Measurements from ENCODE around the gene SLC39A7.
A peak's percentile ranks its signal among the peaks of the same experiment; 100 is the strongest.

The SLC39A7 gene

DNA sequence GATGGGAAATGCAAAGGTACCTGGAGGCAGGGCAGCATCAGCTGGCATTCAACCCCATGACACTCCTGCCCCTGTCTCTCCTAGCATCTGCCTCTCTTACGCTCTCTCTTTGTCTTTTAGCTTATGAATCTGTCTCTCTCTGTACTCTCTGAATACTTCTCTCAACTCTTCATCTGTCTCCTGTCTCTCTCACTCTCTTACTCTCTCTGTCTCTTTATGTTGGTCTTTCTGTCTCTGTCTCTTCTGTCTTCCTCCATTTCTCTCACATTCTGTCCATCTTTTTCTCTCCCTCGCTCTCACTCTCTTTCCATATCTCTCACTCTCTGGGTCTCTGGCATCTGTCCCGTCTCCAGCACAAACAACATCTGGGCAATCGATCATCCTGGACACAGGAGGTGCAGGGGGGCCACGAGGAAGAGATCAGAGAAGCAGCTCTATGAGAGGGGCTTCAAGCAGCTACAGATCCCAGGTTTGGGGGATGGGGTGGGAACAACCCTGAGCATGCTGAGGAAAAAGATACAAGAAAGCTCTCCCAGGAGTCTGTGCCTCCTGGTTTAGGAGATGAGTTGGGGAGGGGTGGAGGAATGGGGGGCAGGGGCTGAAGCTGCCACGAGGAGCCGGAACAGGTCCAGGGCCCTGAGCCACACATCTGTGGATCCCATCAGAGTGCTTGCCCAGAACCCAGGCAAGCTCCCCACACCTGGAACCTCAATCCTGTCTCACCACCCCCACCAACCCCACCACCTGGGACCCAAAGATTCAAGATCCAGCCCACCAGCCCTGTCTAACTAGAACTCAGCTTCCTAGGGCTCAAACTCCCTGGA is 10.8 kb upstream of the SLC39A7 start:
- TF ChIP-seq, protein P1, sequence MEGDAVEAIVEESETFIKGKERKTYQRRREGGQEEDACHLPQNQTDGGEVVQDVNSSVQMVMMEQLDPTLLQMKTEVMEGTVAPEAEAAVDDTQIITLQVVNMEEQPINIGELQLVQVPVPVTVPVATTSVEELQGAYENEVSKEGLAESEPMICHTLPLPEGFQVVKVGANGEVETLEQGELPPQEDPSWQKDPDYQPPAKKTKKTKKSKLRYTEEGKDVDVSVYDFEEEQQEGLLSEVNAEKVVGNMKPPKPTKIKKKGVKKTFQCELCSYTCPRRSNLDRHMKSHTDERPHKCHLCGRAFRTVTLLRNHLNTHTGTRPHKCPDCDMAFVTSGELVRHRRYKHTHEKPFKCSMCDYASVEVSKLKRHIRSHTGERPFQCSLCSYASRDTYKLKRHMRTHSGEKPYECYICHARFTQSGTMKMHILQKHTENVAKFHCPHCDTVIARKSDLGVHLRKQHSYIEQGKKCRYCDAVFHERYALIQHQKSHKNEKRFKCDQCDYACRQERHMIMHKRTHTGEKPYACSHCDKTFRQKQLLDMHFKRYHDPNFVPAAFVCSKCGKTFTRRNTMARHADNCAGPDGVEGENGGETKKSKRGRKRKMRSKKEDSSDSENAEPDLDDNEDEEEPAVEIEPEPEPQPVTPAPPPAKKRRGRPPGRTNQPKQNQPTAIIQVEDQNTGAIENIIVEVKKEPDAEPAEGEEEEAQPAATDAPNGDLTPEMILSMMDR (IDR thresholded peaks at IDR 0.05) = no peak
- Histone ChIP-seq H3K27me3 (ENCODE audit: control insufficient read depth, insufficient read depth, low read length) (no peaks in the 10 kb centered on the region), H3K4me2 (ENCODE audit: low read length) (no peak overlapping the region), H3K4me1 (peaks cover 22% of the 10 kb centered on the region), H3K79me2 (no peaks in the 10 kb centered on the region), H3K9me3 (ENCODE audit: control insufficient read depth, low read length) (no peaks in the 10 kb centered on the region), H3K27ac (no peak overlapping the region), H2AFZ (no peak overlapping the region), H3K9ac (no peak overlapping the region), H3K4me3 (ENCODE audit: low read depth, low read length) (no peak overlapping the region), H3K36me3 (ENCODE audit: control insufficient read depth, insufficient read depth, low read length) (no peaks in the 10 kb centered on the region)

- peak overlapping the region; percentile 25 for H3K4me2 ChIP-seq (ENCODE audit: low read length)
- H3K36me3 ChIP-seq (ENCODE audit: control insufficient read depth, insufficient read depth, low read length) = no peaks in the 10 kb centered on the region
- H3K4me1 ChIP-seq = peaks cover 22% of the 10 kb centered on the region
- H3K4me3 ChIP-seq (ENCODE audit: low read depth, low read length) = no peak overlapping the region
- H3K27ac ChIP-seq = no peak overlapping the region
- H3K27me3 ChIP-seq (ENCODE audit: control insufficient read depth, insufficient read depth, low read length) = no peaks in the 10 kb centered on the region
- H3K9ac ChIP-seq = no peak overlapping the region
- no peaks in the 10 kb centered on the region for H3K79me2 ChIP-seq
- TF ChIP-seq, protein P1 (IDR thresholded peaks at IDR 0.05) = no peak
- H2AFZ ChIP-seq = no peak overlapping the region
- no peaks in the 10 kb centered on the region for H3K9me3 ChIP-seq (ENCODE audit: control insufficient read depth, low read length)
Measured at GRCh38 chr6:33190504-33191107, 10.1 kb upstream of the SLC39A7 start.

DNA sequence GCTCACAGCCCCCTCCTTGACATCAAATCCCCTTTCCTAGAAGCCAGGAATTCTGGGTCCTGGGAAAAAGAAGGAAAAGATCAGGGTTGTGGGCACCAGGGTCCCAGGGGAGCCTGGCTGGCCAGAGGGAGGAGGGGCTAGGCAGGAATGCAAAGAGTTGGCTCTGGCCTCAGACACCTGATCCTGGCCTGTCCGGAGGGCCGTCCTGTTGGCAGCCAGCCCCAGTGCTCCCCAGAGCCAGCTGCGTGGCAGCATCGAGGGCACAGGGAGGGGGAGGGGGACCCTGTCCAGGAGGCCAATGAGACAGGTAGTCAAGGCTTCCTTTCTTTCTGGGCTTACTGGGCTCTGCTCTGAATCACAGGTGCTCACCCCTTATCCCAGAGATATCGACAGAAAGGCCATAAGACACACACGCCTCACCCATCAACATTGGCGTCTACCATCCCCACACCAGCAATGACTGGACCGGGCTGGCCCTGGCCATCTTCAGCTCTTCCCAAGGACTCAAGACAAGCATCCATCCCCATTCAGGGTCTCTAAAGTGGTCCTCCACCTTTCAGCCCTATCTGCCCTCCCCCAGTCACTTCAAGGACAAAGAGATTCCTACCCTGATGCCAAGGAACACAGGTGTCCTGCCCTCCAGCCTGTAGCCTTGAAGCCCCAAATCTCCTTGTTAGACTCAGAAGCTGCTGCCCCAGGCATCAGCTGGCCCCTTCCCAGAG is 9.1 kb upstream of the SLC39A7 start:
- Histone ChIP-seq H3K27ac (peak overlapping the region; percentile 50), H3K9ac (no peak overlapping the region), H2AFZ (peak overlapping the region; percentile 53)

DNA sequence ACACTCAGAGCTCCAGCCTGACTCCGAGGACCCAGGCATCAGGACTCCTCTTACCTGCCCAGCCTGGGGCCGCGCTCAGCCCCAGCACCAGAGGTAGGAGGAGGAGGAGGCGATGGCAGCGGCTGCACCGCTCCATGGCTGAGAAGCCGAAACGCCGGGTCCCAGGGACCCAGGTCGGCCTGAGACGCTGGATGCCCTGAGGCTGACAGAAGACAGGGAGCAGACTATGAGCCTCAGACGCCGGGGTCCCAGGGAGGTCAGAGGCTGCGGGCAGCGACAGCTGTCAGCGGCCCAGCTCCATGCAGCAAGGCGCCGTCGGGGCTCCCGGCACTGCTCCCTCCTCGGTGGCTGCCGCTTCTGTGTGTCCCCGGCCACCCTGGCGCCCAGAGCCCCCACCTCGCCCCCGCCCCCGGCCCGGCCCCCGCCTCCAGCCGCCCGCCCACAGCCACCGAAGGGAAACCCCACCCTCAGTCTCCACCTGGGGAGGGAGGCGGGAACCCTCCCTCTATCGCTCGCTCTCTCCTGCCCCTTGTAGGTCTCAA is 8.5 kb upstream of the SLC39A7 start, which contains the start of gene COL11A2:
TSS of gene COL11A2 (minus strand) at position 363 of the 542 bp plus-strand sequence. CDS start at position 136, 227 bp downstream.
- no peaks in the 10 kb centered on the region for H3K79me2 ChIP-seq
- H3K4me1 ChIP-seq = peaks cover 23% of the 10 kb centered on the region
- no peaks in the 10 kb centered on the region for H3K36me3 ChIP-seq (ENCODE audit: control insufficient read depth, insufficient read depth, low read length)
- no peak within 1 kb of the TSS for H3K4me3 ChIP-seq (ENCODE audit: low read depth, low read length)
- peak within 1 kb of the TSS; percentile 79 for H2AFZ ChIP-seq
- H3K4me2 ChIP-seq (ENCODE audit: low read length) = peak within 1 kb of the TSS; percentile 39
- H3K9me3 ChIP-seq (ENCODE audit: control insufficient read depth, low read length) = no peaks in the 10 kb centered on the region
- H3K27me3 ChIP-seq (ENCODE audit: control insufficient read depth, insufficient read depth, low read length) = no peaks in the 10 kb centered on the region
- no peak within 1 kb of the TSS for H3K9ac ChIP-seq
- H3K27ac ChIP-seq = peak within 1 kb of the TSS; percentile 50
- TF ChIP-seq, protein P1 (IDR thresholded peaks at IDR 0.05) = no peak

More for the DNA sequence above, 9.1 kb upstream of the SLC39A7 start:
- TF ChIP-seq, protein P1 (IDR thresholded peaks at IDR 0.05) = no peak
- no peaks in the 10 kb centered on the region for H3K79me2 ChIP-seq
- H3K4me3 ChIP-seq (ENCODE audit: low read depth, low read length) = no peak overlapping the region
- no peaks in the 10 kb centered on the region for H3K9me3 ChIP-seq (ENCODE audit: control insufficient read depth, low read length)
- no peaks in the 10 kb centered on the region for H3K36me3 ChIP-seq (ENCODE audit: control insufficient read depth, insufficient read depth, low read length)
- peaks cover 22% of the 10 kb centered on the region for H3K4me1 ChIP-seq
- peak overlapping the region; percentile 25 for H3K4me2 ChIP-seq (ENCODE audit: low read length)
- H3K27me3 ChIP-seq (ENCODE audit: control insufficient read depth, insufficient read depth, low read length) = no peaks in the 10 kb centered on the region

Measured in parathyroid adenoma (tissue), 2 donors.